B cell (primary cell): ENCODE measurements around the gene RASSF3.

Experiments
- CTCF ChIP-seq: fragments of 200-600 bp; IDR thresholded peaks from one replicate; pipeline ENCODE4 v1.8.0; 2022; ENCODE audit warnings: antibody characterized with exemption, mild to moderate bottlenecking
- EZH2 ChIP-seq: IDR thresholded peaks from 2 replicates; pipeline ENCODE4 v1.6.1; 2012; ENCODE audit warnings: borderline replicate concordance, low read depth, mild to moderate bottlenecking, moderate library complexity, low read length; ENCODE audit not compliant: insufficient read depth, poor library complexity, severe bottlenecking

GRCh38 chr12:64667793-64668192, 57.5 kb downstream of the RASSF3 start:
- TF ChIP-seq CTCF (no peak), EZH2 (no peak)
